HT-29 (cell line): ENCODE measurements around the gene ANKZF1. TPM values are rescaled to one million over a fixed set of nuclear protein-coding genes. Genes with fewer than 3 reads are reported as not detected.
"Not testable (repeated sequence)": the region's sequence is repeated elsewhere in the genome, so short reads cannot be mapped to it uniquely, and the experiment has no call there.

Experiments
- DNase-seq: peaks from one replicate; pipeline ENCODE4 v3.0.0-alpha.2; 2015; ENCODE audit warnings: low spot score
- total RNA-seq: library from RNA; depleted of rRNA; stranded (reverse); fragments of >200 nt; shearing (Covaris generic); gene quantifications from 2 replicates; pipeline ENCODE4 v1.2.3, GENCODE V29; 2014; rRNA removed

The ANKZF1 gene
- total RNA-seq, result 41.0 and 43.4 TPM in 2 replicates

- peak; percentile 99 for DNase-seq
These were observed at the start of gene ANKZF1, which contains the start of gene ATG9A for GRCh38 chr2:219229305-219230058. Gene ANKZF1, plus strand, starts transcription at chr2:219229806. Its CDS starts 452 bp downstream, at chr2:219230258. Gene ATG9A, minus strand, starts transcription at chr2:219229636. Its CDS starts 1,612 bp downstream, at chr2:219228024.

GRCh38 chr2:219180961-219181360, 48.6 kb upstream of the ANKZF1 start:
- no peak for DNase-seq

GRCh38 chr2:219181531-219181930, 48.1 kb upstream of the ANKZF1 start:
- no peak for DNase-seq

- DNase-seq, result no peak
These were observed 47.1 kb upstream of the ANKZF1 start for GRCh38 chr2:219182331-219183150.

GRCh38 chr2:219183151-219183772, 46.3 kb upstream of the ANKZF1 start:
- no peak for DNase-seq

GRCh38 chr2:219184121-219184520, 45.5 kb upstream of the ANKZF1 start:
- DNase-seq, result no peak

GRCh38 chr2:219186754-219187456, 42.7 kb upstream of the ANKZF1 start:
- no peak for DNase-seq

GRCh38 chr2:219197388-219197787, 32.2 kb upstream of the ANKZF1 start:
- DNase-seq, result no peak

- no peak for DNase-seq
These were observed 30.6 kb upstream of the ANKZF1 start for GRCh38 chr2:219198974-219199373.

- no peak for DNase-seq
These were observed 30.0 kb upstream of the ANKZF1 start for GRCh38 chr2:219199470-219200211.

GRCh38 chr2:219200502-219201326, 28.9 kb upstream of the ANKZF1 start:
- DNase-seq, result not testable (repeated sequence)

GRCh38 chr2:219201331-219201730, 28.3 kb upstream of the ANKZF1 start:
- not testable (repeated sequence) for DNase-seq

- DNase-seq, result no peak
These were observed 25.0 kb upstream of the ANKZF1 start for GRCh38 chr2:219204425-219205164.

GRCh38 chr2:219205165-219205538, 24.5 kb upstream of the ANKZF1 start:
- no peak for DNase-seq

- no peak for DNase-seq
These were observed 23.7 kb upstream of the ANKZF1 start for GRCh38 chr2:219205981-219206327.

- peak; percentile 92 for DNase-seq
These were observed 23.1 kb upstream of the ANKZF1 start, which contains the start of gene ZFAND2B for GRCh38 chr2:219206328-219207133. Gene ZFAND2B, plus strand, starts transcription at chr2:219206782. Its CDS starts 206 bp downstream, at chr2:219206988.

GRCh38 chr2:219207134-219207883, 22.3 kb upstream of the ANKZF1 start:
- DNase-seq, result no peak
